ENCODE results near the gene TEX2. TPM values are rescaled to one million over a fixed set of nuclear protein-coding genes. Genes with fewer than 3 reads are reported as not detected.
"Not testable (repeated sequence)": the region's sequence is repeated elsewhere in the genome, so short reads cannot be mapped to it uniquely, and the experiment has no call there.

Gene TEX2
- total RNA-seq, 1 experiment from 2014 or later: 27.9 TPM

- Histone ChIP-seq H3F3A (ENCODE audit: insufficient read depth, low read depth) (peaks cover 9% of the 10 kb centered on the region; the same call in 1 of the 2 replicates), H3K79me2 (ENCODE audit: low read depth) (peaks cover 96% of the 10 kb centered on the region), H3K9me3 (ENCODE audit: insufficient read depth, low read depth) (no peaks in the 10 kb centered on the region), H3K9me2 (ENCODE audit: insufficient read depth) (no peaks in the 10 kb centered on the region), H3K27ac (no peak overlapping the region), H3K4me1 (replicated peaks; ENCODE audit: insufficient read depth) (peaks cover 33% of the 10 kb centered on the region), H2AFZ (no peak overlapping the region), H3K4me2 (no peak overlapping the region), H4K20me1 (ENCODE audit: insufficient read depth) (no peaks in the 10 kb centered on the region; the same call in 1 of the 2 replicates), H3K27me3 (ENCODE audit: insufficient read depth, low read depth) (no peaks in the 10 kb centered on the region), H3K4me3 (no peak overlapping the region), H3K36me3 (ENCODE audit: low read depth) (peaks cover 12% of the 10 kb centered on the region; the same call in 1 of the 2 replicates)
- no peak for TF ChIP-seq EZH2 (IDR thresholded peaks at IDR 0.05; ENCODE audit: low read depth)
- TF ChIP-seq CTCF (conservative IDR thresholded peaks at IDR 0.05): no peak
- CTCF ChIA-PET: no interaction called here
- POLR2A ChIA-PET (ENCODE audit: unreplicated experiment): interaction anchor here (0.7 kb wide), 1 partner anchor 295 kb away, joined by 7 read pairs; no protein-coding TSS in a partner anchor
- DNase-seq: no peak
- BruUV-seq (replicated peaks): no TSS peak
- intact Hi-C loops (cut with micrococcal nuclease; ENCODE audit: unreplicated experiment): no loop called here
These were observed 139.9 kb downstream of the TEX2 start for GRCh38 chr17:64123114-64123513.

- H2AFZ ChIP-seq; H3K9me2 ChIP-seq (ENCODE audit: insufficient read depth); H3K27ac ChIP-seq; BruUV-seq (replicated peaks); H3K4me2 ChIP-seq; H3K4me3 ChIP-seq; intact Hi-C loops (cut with micrococcal nuclease; ENCODE audit: unreplicated experiment); H3K27me3 ChIP-seq (ENCODE audit: insufficient read depth, low read depth); H3K9me3 ChIP-seq (ENCODE audit: insufficient read depth, low read depth); H4K20me1 ChIP-seq (ENCODE audit: insufficient read depth); DNase-seq: not testable (repeated sequence)
- POLR2A ChIA-PET (ENCODE audit: unreplicated experiment): interaction anchor here (0.5 to 0.7 kb wide), 2 partner anchors 33 to 175 kb away, joined by 4 to 7 read pairs; no protein-coding TSS in a partner anchor
- Histone ChIP-seq H3F3A (ENCODE audit: insufficient read depth, low read depth) (peaks cover 27% of the 10 kb centered on the region), H3K4me1 (replicated peaks; ENCODE audit: insufficient read depth) (peaks cover 33% of the 10 kb centered on the region), H3K36me3 (ENCODE audit: low read depth) (peaks cover 12% of the 10 kb centered on the region; the same call in 1 of the 2 replicates), H3K79me2 (ENCODE audit: low read depth) (peaks cover 87% of the 10 kb centered on the region)
- CTCF ChIA-PET: interaction anchor here (0.5 kb wide), 1 partner anchor 42 kb away, joined by 3 read pairs; no protein-coding TSS in a partner anchor
These were observed 141.9 kb downstream of the TEX2 start for GRCh38 chr17:64120972-64121786.

GRCh38 chr17:64120159-64120810, 142.8 kb downstream of the TEX2 start:
- Histone ChIP-seq H3F3A (ENCODE audit: insufficient read depth, low read depth) (peaks cover 34% of the 10 kb centered on the region), H3K4me1 (replicated peaks; ENCODE audit: insufficient read depth) (peaks cover 38% of the 10 kb centered on the region), H3K9me2 (ENCODE audit: insufficient read depth) (no peaks in the 10 kb centered on the region), H3K9me3 (ENCODE audit: insufficient read depth, low read depth) (no peaks in the 10 kb centered on the region), H3K36me3 (ENCODE audit: low read depth) (peaks cover 12% of the 10 kb centered on the region; the same call in 1 of the 2 replicates), H3K27me3 (ENCODE audit: insufficient read depth, low read depth) (no peaks in the 10 kb centered on the region), H3K4me3 (no peak overlapping the region), H3K4me2 (no peak overlapping the region), H3K27ac (no peak overlapping the region), H3K79me2 (ENCODE audit: low read depth) (peaks cover 82% of the 10 kb centered on the region), H2AFZ (no peak overlapping the region), H4K20me1 (ENCODE audit: insufficient read depth) (no peaks in the 10 kb centered on the region; the same call in 1 of the 2 replicates)
- TF ChIP-seq EZH2 (IDR thresholded peaks at IDR 0.05; ENCODE audit: low read depth) (no peak), CTCF (conservative IDR thresholded peaks at IDR 0.05) (no peak)
- CTCF ChIA-PET: interaction anchor here (0.5 kb wide), 1 partner anchor 41 kb away, joined by 3 read pairs; no protein-coding TSS in a partner anchor
- intact Hi-C loops (cut with micrococcal nuclease; ENCODE audit: unreplicated experiment): no loop called here
- POLR2A ChIA-PET (ENCODE audit: unreplicated experiment): interaction anchor here (0.5 kb wide), 1 partner anchor 176 kb away, joined by 4 read pairs; no protein-coding TSS in a partner anchor
- no TSS peak for BruUV-seq (replicated peaks)
- no peak for DNase-seq

Data from PC-9 (cell line).